ENCODE data around the gene DPH1.

Gene DPH1

DNA sequence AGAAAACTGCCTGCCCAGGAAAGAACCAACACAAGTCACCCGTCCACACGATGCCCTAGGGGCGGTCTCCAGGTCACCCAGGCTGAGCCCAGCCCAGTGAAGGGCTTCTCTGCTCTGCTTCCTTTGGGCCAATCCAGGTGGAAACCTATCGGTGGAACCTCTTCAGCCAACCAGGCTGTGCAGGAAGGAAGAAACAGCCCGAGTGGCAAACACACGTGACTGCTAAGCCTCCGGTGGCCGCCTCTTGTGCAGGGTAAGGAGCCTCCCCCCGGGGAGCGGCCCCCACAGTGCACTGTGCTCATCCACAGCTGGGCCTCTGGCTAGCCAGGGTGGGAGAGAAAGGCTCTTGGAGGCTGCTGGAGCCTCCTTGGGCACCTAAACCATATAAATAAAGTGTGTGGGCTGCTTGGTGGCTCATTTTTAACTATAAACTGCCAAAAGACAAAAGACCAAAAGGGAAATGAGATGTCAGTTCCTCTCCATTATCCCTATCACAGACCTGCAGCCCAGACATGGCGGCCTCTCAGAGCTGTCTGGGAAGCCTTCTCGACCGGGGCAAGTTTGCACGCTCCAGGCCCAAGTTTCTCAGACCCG, 7.2 kb upstream of the DPH1 start:
- TF ChIP-seq POLR2A (IDR thresholded peaks at IDR 0.05; ENCODE audit: low read depth, low read length) = no peak
- no peak for DNase-seq (ENCODE audit: insufficient read length)

DNA sequence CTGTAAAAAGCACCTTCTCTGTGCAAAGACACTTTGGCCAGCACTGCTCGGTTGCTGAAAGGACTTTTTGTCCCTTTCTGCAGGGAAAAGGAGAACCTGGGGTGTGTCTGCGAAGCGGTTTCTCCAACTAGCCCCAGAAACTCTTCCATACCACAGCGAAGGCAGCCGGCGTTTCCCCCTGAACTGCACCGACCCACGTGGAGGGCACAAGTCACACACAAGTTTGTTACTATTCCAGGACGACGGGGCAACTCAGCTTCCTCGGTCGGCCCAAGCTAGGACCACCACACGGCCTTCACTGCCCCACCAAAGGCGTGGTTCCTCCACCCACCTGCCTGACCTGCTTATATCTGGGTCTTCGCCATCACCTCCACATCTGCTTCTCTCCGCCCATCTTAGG, 6.7 kb upstream of the DPH1 start:
- TF ChIP-seq POLR2AphosphoS5 (IDR thresholded peaks at IDR 0.05; ENCODE audit: low read depth, low read length) (no peak), TAF1 (IDR thresholded peaks at IDR 0.05; ENCODE audit: borderline replicate concordance, low read depth, low read length) (no peak), POLR2A (IDR thresholded peaks at IDR 0.05; ENCODE audit: low read depth, low read length) (no peak)
- DNase-seq (ENCODE audit: insufficient read length) = no peak
- no peak for FAIRE-seq

More for the DNA sequence above, 7.2 kb upstream of the DPH1 start:
- FAIRE-seq = no peak

DNA sequence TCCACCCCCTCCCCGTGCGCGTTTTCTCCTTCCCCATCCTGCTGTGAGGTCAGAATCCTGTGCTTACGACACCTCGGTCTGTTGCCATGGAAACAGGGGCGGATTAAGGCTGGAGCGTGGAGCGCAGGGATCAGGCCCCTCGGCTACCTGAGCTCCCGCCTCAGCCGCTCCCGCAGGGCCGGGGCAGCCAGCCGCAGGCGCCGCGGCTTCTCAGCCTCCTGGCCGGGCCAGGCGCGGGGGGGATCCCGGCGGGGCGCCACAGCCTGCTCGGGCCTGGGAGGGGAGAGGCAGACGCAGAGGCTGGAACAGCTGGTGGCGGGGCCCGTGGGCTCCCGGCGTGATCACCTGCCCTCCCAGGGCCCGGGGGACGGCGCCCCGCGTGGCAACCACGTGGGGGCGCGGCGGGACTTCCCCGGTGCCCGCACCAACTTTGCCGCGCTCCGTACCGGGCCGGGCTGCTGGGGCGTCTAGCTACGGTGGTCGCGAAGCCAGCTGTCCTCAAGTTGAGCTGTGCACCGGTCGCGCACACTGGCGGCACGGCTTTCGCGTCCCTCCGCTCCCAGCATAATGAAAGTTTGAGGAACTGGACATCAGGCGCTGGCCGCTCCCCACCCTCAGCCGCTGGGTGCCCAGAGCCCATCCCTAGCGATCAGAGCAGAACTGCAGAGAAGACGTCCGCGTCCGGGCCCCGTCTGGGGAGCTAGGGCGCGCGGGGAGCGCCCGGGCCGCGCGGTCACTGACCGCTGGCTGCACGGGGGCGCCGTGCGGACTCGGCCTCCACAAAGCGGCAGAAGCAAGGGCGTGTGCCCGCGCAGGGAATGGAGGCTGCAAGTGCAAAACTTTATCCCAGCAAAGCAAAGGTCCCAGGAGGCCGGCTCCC, 6.0 kb upstream of the DPH1 start:
- FAIRE-seq (no peak), DNase-seq (ENCODE audit: insufficient read length) (no peak)
- TF ChIP-seq POLR2AphosphoS5 (IDR thresholded peaks at IDR 0.05; ENCODE audit: low read depth, low read length) (no peak), TAF1 (IDR thresholded peaks at IDR 0.05; ENCODE audit: borderline replicate concordance, low read depth, low read length) (no peak), POLR2A (IDR thresholded peaks at IDR 0.05; ENCODE audit: low read depth, low read length) (no peak)

DNA sequence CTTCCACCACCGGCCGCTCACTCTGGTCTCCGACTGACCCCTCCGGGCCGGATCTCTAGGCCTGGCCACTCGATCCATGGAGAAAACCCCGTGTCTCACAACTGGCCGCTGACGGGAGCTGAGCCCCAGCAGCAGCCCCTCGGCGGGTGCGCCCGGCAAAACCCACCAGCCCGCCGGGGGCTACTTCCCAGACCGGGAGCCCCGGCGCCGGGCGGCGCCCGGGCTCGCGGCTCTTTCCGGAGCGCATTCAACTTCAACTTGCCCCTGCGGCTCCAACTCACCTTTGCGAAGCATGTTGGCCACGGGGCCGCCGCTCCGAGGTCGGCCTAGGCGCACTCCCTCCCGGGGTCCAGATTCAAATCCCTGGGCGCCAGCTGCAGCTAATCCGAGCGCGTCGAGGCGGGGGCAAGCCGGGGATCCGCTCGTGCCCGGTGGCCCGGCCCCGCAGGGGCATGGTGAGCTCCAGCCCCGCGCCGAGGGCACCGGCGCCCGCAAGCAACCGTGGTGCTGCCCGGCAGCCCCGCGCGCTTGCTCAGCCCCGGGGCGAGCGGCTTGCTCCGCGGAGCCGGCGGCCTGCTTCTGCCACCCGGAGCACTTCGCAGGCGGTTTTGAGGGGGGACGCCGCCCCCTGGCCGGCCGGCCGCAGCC, 5.3 kb upstream of the DPH1 start:
- TF ChIP-seq TAF1 (IDR thresholded peaks at IDR 0.05; ENCODE audit: borderline replicate concordance, low read depth, low read length) (no peak), POLR2A (IDR thresholded peaks at IDR 0.05; ENCODE audit: low read depth, low read length) (no peak), POLR2AphosphoS5 (IDR thresholded peaks at IDR 0.05; ENCODE audit: low read depth, low read length) (no peak)
- DNase-seq (ENCODE audit: insufficient read length) (no peak), FAIRE-seq (no peak)

DNA sequence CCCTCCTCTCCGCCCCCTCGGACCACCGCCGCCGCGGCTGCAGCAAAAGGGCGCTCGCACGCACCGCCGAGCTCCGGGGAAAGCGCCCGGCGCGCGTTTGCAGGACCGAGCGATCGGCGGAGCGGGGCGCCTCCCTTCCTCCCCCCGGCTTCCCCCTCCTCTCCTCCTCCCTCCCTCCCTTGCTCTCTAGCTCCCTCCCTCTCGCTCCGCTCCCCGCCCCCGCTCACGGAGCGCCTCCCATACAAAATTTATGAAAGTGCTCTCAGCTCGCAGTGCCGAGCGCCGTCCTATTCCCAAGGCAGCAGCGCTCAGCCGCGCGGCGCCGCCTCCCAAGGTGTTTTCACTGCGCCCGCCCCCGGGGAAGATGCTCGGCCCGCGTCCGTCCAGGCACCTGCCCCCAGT, 4.7 kb upstream of the DPH1 start, which contains the start of gene RTN4RL1:
TSS of gene RTN4RL1 (minus strand) at position 115 of the 402 bp plus-strand sequence. CDS start 469 bp downstream, outside the sequence.
- FAIRE-seq (no peak), DNase-seq (ENCODE audit: insufficient read length) (no peak)
- TF ChIP-seq TAF1 (IDR thresholded peaks at IDR 0.05; ENCODE audit: borderline replicate concordance, low read depth, low read length) (no peak), POLR2AphosphoS5 (IDR thresholded peaks at IDR 0.05; ENCODE audit: low read depth, low read length) (no peak), POLR2A (IDR thresholded peaks at IDR 0.05; ENCODE audit: low read depth, low read length) (no peak)

DNA sequence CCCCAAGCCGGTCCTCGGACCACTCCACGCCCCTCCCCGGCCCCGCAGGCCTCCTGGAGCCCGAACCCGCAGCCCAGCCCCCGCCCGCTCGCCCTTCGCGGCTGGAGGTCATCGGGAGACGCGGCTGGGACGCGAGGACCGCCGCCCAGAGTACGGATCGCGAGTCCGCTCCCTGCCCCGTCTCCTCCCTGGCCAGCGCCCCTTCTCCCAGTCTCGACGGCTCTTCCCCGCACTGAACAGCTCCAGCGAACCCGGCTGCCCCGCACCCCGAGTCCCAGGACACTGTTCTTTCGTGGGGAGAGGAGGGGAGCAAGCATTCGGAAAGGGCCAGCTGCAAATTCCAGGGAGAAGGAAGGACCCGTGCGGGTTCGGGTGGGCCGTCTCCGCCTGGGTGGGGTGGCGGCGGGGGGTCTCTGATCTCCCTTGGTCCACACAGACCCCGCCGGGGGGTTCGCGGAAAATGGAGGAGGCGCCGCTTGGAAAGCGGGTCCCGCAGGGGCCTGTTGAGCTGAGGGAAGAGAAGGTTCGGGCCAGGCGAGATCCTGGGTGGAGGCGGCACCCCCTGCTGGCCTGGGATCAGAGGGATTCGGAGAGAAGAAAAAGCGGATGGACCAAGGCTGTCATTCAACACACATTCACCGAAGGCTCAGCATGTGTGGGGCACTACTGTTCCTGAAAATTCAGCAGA, 4.2 kb upstream of the DPH1 start:
- DNase-seq (ENCODE audit: insufficient read length) (no peak), FAIRE-seq (no peak)
- TF ChIP-seq TAF1 (IDR thresholded peaks at IDR 0.05; ENCODE audit: borderline replicate concordance, low read depth, low read length) (no peak), POLR2A (IDR thresholded peaks at IDR 0.05; ENCODE audit: low read depth, low read length) (no peak), POLR2AphosphoS5 (IDR thresholded peaks at IDR 0.05; ENCODE audit: low read depth, low read length) (no peak)

DNA sequence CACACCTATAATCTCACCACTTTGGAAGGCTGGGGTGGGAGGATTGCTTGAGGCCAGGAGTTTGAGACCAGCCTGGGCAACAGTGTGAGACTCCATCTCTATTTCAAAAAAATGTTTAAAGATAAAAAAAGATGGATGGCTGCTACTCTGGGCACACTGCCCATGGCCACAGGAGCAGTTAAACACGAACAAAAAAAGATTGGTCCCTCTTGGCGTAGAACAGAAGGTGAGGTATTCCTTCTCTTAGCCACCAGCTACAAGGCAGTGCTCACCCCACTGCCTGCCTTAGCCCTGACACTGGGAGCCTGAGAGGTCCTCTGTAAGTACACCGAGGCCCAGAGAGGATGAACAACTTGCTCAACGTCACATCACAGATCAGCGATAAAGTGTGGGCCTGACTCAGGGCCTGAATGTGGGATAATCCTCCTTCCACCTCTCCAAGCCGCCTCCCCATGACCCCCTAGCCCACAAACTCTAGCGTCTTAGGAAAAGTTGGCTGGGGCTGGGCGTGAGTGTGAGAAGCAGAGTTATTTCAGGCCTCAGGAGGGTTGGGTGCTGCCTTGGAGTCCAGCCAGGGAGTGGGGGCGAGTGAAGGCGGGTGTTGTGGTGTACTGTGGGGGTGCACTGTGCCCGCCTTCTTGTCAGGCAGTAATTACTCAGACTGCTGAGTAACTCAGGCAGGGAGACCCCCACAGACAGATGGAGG, 2.3 kb upstream of the DPH1 start:
- TF ChIP-seq TAF1 (IDR thresholded peaks at IDR 0.05; ENCODE audit: borderline replicate concordance, low read depth, low read length) (no peak), POLR2A (IDR thresholded peaks at IDR 0.05; ENCODE audit: low read depth, low read length) (no peak), POLR2AphosphoS5 (IDR thresholded peaks at IDR 0.05; ENCODE audit: low read depth, low read length) (no peak)
- DNase-seq (ENCODE audit: insufficient read length) (no peak), FAIRE-seq (no peak)

DNA sequence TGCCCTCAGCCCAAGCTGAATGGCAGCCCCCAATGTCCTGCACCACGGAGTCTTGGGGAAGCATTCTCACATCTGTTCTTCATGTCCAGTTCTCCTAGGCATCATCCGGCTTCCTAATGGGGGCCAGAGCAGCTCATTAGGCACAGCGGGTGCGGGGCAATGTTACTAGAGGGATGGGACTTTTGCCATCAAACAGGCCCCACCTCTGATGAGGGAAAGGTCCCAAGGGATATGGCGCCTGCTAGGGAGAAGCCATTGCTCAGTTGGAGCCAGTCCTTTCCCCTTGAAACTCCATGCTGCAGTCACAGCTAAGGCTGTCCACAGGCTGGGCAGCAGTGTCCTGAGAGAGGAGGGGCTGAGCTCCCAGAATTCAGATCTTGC, 1.7 kb upstream of the DPH1 start:
- DNase-seq (ENCODE audit: insufficient read length) = no peak
- TF ChIP-seq POLR2AphosphoS5 (IDR thresholded peaks at IDR 0.05; ENCODE audit: low read depth, low read length) = no peak
- no peak for TF ChIP-seq POLR2A (IDR thresholded peaks at IDR 0.05; ENCODE audit: low read depth, low read length)
- TF ChIP-seq TAF1 (IDR thresholded peaks at IDR 0.05; ENCODE audit: borderline replicate concordance, low read depth, low read length) = no peak
- no peak for FAIRE-seq

DNA sequence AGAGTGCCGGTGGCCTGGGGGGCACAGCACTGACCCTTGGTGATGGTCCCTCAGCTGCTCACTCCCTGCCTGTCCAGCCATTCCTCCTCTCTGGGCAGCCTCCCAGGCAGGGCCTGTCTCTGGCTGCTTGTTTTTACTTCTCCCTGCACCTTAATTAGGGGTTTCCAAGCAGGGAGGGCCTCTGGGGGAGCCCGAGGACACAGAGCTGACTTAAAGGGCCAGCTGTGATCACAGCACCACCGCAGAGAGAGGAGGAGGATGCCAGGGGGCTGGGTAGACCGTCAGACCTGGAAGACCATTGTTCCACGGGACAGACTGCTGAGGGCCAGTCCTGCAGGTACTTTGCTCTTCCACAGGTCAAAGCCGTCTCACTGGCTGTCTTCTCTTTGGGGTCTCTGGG, 1.2 kb upstream of the DPH1 start:
- no peak for DNase-seq (ENCODE audit: insufficient read length)
- no peak for TF ChIP-seq POLR2A (IDR thresholded peaks at IDR 0.05; ENCODE audit: low read depth, low read length)
- FAIRE-seq = no peak

DNA sequence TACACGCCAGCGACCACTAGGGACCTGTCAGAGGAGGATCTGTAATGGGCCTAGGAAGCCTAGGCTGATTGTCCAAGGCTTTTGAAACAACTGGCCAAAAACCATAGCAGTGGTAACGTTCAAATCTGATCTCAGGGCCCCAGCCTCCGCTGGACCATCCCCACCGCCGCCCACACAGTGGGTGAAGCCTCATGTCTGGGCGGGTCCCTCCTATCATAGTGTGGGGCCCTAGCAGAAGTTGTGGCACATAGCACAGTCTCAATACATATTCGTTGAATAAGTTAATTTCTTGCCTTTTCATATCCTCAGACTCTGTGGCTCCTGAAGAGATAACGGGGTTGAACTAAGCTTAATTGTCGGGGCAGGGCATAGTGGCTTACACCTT, 818 bp downstream of the DPH1 start:
- no peak for TF ChIP-seq POLR2A (IDR thresholded peaks at IDR 0.05; ENCODE audit: low read depth, low read length)
- no peak for TF ChIP-seq TAF1 (IDR thresholded peaks at IDR 0.05; ENCODE audit: borderline replicate concordance, low read depth, low read length)
- no peak for TF ChIP-seq POLR2AphosphoS5 (IDR thresholded peaks at IDR 0.05; ENCODE audit: low read depth, low read length)
- no peak for DNase-seq (ENCODE audit: insufficient read length)
- FAIRE-seq = no peak

DNA sequence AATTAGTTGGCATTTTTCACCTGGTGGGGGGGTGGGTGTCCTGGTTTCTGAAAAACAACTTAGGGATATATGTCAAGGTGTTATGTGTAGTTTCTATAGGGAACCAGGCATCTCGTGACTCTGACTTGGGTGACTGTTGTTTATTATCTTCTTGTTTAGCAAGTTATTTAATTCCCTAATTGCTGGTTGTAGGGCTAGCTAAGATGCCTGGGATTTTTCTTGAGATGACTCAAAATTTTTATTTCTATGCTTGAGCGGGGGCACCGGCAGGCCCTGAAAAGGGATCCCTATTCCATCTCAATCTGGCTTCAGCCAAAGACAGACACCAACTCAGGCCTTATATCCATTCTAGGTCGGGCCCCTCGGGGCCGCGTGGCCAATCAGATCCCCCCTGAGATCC, 3.2 kb downstream of the DPH1 start:
- FAIRE-seq (no peak), DNase-seq (ENCODE audit: insufficient read length) (no peak)
- TF ChIP-seq POLR2A (IDR thresholded peaks at IDR 0.05; ENCODE audit: low read depth, low read length) (no peak), POLR2AphosphoS5 (IDR thresholded peaks at IDR 0.05; ENCODE audit: low read depth, low read length) (no peak), TAF1 (IDR thresholded peaks at IDR 0.05; ENCODE audit: borderline replicate concordance, low read depth, low read length) (no peak)

Data from GM12892 (cell line).